Lower lobe of right lung (tissue), 2 donors: ENCODE data around the gene PRRT3. TPM values are rescaled to one million over a fixed set of nuclear protein-coding genes. Genes with fewer than 3 reads are reported as not detected.
"Not testable (repeated sequence)": the region's sequence is repeated elsewhere in the genome, so short reads cannot be mapped to it uniquely, and the experiment has no call there.

Experiments used
- ATAC-seq, 2 donors: fragments of 200-7000 bp; cut with Tn5 transposase; one replicate each; pipeline ENCODE4 v1.9.1; 2020 to 2022; ENCODE audit warnings: mild to moderate bottlenecking in 2 of 2, moderate library complexity in 2 of 2
- DNase-seq: peaks from one replicate; pipeline ENCODE4 v3.0.0-alpha.2; 2020
- H3K27ac ChIP-seq: fragments of 200-600 bp; one replicate; pipeline ENCODE4 v1.8.0; 2022
- H3K27me3 ChIP-seq: fragments of 200-600 bp; one replicate; pipeline ENCODE4 v1.8.0; 2022; ENCODE audit warnings: low read depth
- H3K36me3 ChIP-seq: fragments of 200-600 bp; one replicate; pipeline ENCODE4 v1.8.0; 2022; ENCODE audit warnings: mild to moderate bottlenecking
- H3K4me1 ChIP-seq: fragments of 200-600 bp; one replicate; pipeline ENCODE4 v1.8.0; 2022
- H3K4me3 ChIP-seq: fragments of 200-600 bp; one replicate; pipeline ENCODE4 v1.8.0; 2022; ENCODE audit warnings: mild to moderate bottlenecking
- H3K9me3 ChIP-seq: fragments of 200-600 bp; one replicate; pipeline ENCODE4 v1.8.0; 2022
- CTCF ChIP-seq: fragments of 200-600 bp; IDR thresholded peaks from one replicate; pipeline ENCODE4 v1.8.0; 2022; ENCODE audit warnings: antibody characterized with exemption, mild to moderate bottlenecking
- intact Hi-C: fragments of 100-400 bp; cut with DNase I; formaldehyde crosslinking; loops from one replicate; pipeline ENCODE4 v1.11.0; 2022
- total RNA-seq: library from RNA; stranded (reverse); fragmentation: NEBNext Ultra II Directional; extraction: Animal tissue kit (Norgen Biotek cat#: 25700); gene quantifications from one replicate; pipeline ENCODE4 v1.2.1, GENCODE V29; 2021
- donor health status: DM: no; HTN: yes; CAD: no; lungs with severe emphysema.

Gene PRRT3
- total RNA-seq, 1 donor from 2014 or later, result 2.1 TPM

GRCh38 chr3:9903238-9903624 is 49.0 kb downstream of the PRRT3 start:
- TF ChIP-seq CTCF, result no peak
- DNase-seq (no peak), ATAC-seq (peak in 1 of 2 donors; percentile 40)
- Histone ChIP-seq H3K36me3 (no peaks in the 10 kb centered on the region), H3K27ac (peak overlapping the region; percentile 69), H3K4me3 (peak overlapping the region; percentile 55), H3K9me3 (no peaks in the 10 kb centered on the region), H3K4me1 (peaks cover 31% of the 10 kb centered on the region), H3K27me3 (no peaks in the 10 kb centered on the region)
- intact Hi-C loops, result no loop called here

GRCh38 chr3:9902372-9903237 is 49.6 kb downstream of the PRRT3 start, which contains the start of gene IL17RE:
IL17RE (plus strand) TSS chr3:9902848; CDS start chr3:9902933, 85 bp downstream.
- DNase-seq (peak; percentile 76), ATAC-seq (peak; percentile 83 to 87)
- no peaks in the 10 kb centered on the region for H3K9me3 ChIP-seq
- intact Hi-C loops, result no loop called here
- H3K36me3 ChIP-seq, result no peaks in the 10 kb centered on the region
- peaks cover 37% of the 10 kb centered on the region for H3K4me1 ChIP-seq
- no peaks in the 10 kb centered on the region for H3K27me3 ChIP-seq
- peak within 1 kb of the TSS; percentile 55 for H3K4me3 ChIP-seq
- H3K27ac ChIP-seq, result peak within 1 kb of the TSS; percentile 69
- TF ChIP-seq CTCF, result no peak

- no peak overlapping the region for H3K4me3 ChIP-seq
Observed at GRCh38 chr3:9901967-9902366, 50.2 kb downstream of the PRRT3 start.

GRCh38 chr3:9900965-9901415 is 51.2 kb downstream of the PRRT3 start:
- H3K36me3 ChIP-seq, intact Hi-C loops, DNase-seq, H3K27me3 ChIP-seq, H3K27ac ChIP-seq, H3K4me3 ChIP-seq, H3K9me3 ChIP-seq, ATAC-seq: not testable (repeated sequence)
- peaks cover 46% of the 10 kb centered on the region for H3K4me1 ChIP-seq

More at GRCh38 chr3:9901967-9902366, 50.2 kb downstream of the PRRT3 start:
- Histone ChIP-seq H3K27ac (peak overlapping the region; percentile 69), H3K9me3 (no peaks in the 10 kb centered on the region), H3K4me1 (peaks cover 43% of the 10 kb centered on the region), H3K36me3 (no peaks in the 10 kb centered on the region), H3K27me3 (no peaks in the 10 kb centered on the region)
- DNase-seq (no peak), ATAC-seq (no peak)
- no peak for TF ChIP-seq CTCF
- intact Hi-C loops, result no loop called here

- no peak overlapping the region for H3K4me3 ChIP-seq
Observed at GRCh38 chr3:9899289-9899791, 52.9 kb downstream of the PRRT3 start.

More at GRCh38 chr3:9899289-9899791, 52.9 kb downstream of the PRRT3 start:
- Histone ChIP-seq H3K9me3 (no peaks in the 10 kb centered on the region), H3K27ac (no peak overlapping the region), H3K4me1 (peaks cover 46% of the 10 kb centered on the region), H3K27me3 (no peaks in the 10 kb centered on the region), H3K36me3 (peaks cover 3% of the 10 kb centered on the region)
- ATAC-seq (no peak), DNase-seq (no peak)
- no peak for TF ChIP-seq CTCF
- intact Hi-C loops, result no loop called here
